Vagina (tissue), 2 donors: ENCODE data around the gene LACTB. TPM values are rescaled to one million over a fixed set of nuclear protein-coding genes. Genes with fewer than 3 reads are reported as not detected.

ENCODE experiments used
- DNase-seq, 2 donors: peaks; one replicate each; pipeline ENCODE4 v3.0.0-alpha.2; 2017; ENCODE audit errors: extremely low spot score in 2 of 2
- H3K27ac ChIP-seq: fragments of 200-600 bp; sonication (generic); one replicate; pipeline ENCODE4 v1.5.1; 2019
- H3K27me3 ChIP-seq: fragments of 200-600 bp; sonication (generic); one replicate; pipeline ENCODE4 v1.5.1; 2019
- H3K36me3 ChIP-seq, 2 donors: fragments of 200-600 bp; sonication (generic); one replicate each; pipeline ENCODE4 v1.5.1; 2017 to 2019
- H3K4me1 ChIP-seq: fragments of 200-600 bp; sonication (generic); one replicate; pipeline ENCODE4 v1.5.1; 2019
- H3K4me3 ChIP-seq, 2 donors: fragments of 200-600 bp; sonication (generic); 1 replicate in 1 of 2; 2 replicates in 1 of 2; pipeline ENCODE4 v1.5.1; 2016 to 2019
- H3K9me3 ChIP-seq: fragments of 200-600 bp; sonication (generic); one replicate; pipeline ENCODE4 v1.5.1; 2019
- CTCF ChIP-seq, 3 experiments: fragments of 450-650 bp in 2 of 3; fragments of 200-600 bp in 1 of 3; sonication (generic) in 1 of 3; IDR thresholded peaks; one replicate each; pipeline ENCODE4 v1.5.1; 2017 to 2019; ENCODE audit warnings: antibody characterized with exemption in 3 of 3, mild to moderate bottlenecking in 2 of 3, moderate library complexity in 2 of 3
- POLR2A ChIP-seq, 2 donors: fragments of 450-650 bp; IDR thresholded peaks; one replicate each; pipeline ENCODE4 v1.6.1; 2017; ENCODE audit warnings: antibody characterized with exemption in 2 of 2, mild to moderate bottlenecking in 2 of 2, moderate library complexity in 2 of 2
- POLR2AphosphoS5 ChIP-seq, 2 donors: sonication (generic); formaldehyde crosslinking; IDR thresholded peaks; one replicate each; pipeline ENCODE4 v1.9.0; 2017; ENCODE audit warnings: antibody characterized with exemption in 2 of 2, mild to moderate bottlenecking in 2 of 2, low read depth in 1 of 2; ENCODE audit not compliant: insufficient read depth in 1 of 2
- intact Hi-C: fragments of 100-400 bp; cut with DNase I; formaldehyde crosslinking; loops from one replicate; pipeline ENCODE4 v1.15.1; 2023
- total RNA-seq: library from RNA; depleted of rRNA; stranded (reverse); fragments of >200 nt; gene quantifications from one replicate; pipeline ENCODE4 v1.2.3, GENCODE V29; 2016

LACTB gene
- total RNA-seq, 1 donor from 2014 or later, result 23.3 TPM

DNA sequence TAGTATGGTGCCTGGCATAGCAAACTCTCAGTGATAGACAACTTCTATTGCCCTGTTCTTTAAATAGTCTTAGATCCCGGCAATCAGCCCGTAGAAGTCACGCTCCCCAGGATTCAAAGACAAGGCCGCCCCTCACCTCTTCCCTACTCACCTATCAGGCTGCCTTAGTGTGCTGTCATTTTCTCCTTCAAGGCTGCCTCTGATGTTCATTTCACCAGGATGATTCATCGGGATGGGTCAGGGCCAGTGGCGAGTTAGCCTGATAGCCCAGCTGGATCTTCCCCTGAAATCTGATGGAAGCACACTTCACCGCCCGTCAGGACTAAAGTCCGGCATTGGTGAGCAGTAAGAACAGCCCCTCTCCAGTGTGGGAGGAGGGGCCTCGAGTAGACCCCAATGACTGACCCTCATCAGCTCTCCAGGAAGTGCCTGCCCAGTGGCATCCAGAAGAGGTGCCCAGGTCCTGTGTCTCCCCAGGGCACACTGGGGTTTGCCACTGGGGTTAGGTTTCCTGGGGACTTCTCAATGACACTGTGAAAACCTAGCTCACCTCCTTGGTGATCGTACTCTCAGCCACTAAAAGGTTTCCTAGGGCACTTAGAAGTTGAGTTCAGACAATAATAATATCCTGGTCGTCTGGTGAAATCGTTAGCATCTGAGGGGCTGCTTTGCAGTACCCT, 41.6 kb upstream of the LACTB start:
- DNase-seq, result no peak
- Histone ChIP-seq H3K27me3 (no peaks in the 10 kb centered on the region), H3K36me3 (no peaks in the 10 kb centered on the region), H3K9me3 (no peaks in the 10 kb centered on the region), H3K27ac (no peak overlapping the region), H3K4me1 (peaks cover 12% of the 10 kb centered on the region), H3K4me3 (no peak overlapping the region)
- intact Hi-C loops, result no loop called here
- TF ChIP-seq POLR2AphosphoS5 (IDR thresholded peaks at IDR 0.05; ENCODE audit: insufficient read depth in 1 of 2, low read depth in 1 of 2) (no peak), CTCF (IDR thresholded peaks at IDR 0.05) (no peak), POLR2A (IDR thresholded peaks at IDR 0.05) (no peak)

DNA sequence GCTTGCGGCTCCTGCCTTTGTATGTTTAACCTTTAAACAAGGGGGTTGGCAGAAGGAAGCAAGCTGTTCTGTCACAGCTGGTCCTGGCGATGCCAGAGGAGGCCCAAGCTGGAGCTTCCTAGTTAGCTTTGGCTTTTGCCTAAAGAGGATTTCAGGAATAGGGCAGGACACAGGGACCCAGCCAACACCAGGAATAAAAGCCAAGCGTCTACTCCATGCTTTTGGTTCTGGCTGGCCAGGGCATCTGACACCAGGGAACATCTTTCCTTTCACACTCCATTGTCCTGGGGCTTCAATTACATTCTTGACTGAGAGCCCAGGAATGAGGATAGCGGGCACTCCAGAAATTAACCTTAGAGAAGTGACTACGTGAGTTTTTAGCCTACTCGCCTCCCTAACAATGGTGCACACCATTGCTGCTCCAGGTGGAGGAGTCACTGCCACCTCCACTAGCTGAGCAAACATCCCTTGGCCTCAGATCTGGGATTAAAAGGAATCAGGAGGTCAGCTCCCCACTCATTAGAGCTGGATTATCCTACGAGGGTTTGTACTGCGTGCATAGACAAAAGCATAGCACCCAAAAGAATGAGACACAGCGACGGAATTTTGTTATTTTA, 40.9 kb upstream of the LACTB start:
- Histone ChIP-seq H3K36me3 (no peaks in the 10 kb centered on the region), H3K27me3 (no peaks in the 10 kb centered on the region), H3K9me3 (no peaks in the 10 kb centered on the region), H3K27ac (no peak overlapping the region), H3K4me1 (peaks cover 5% of the 10 kb centered on the region), H3K4me3 (no peak overlapping the region)
- intact Hi-C loops, result no loop called here
- DNase-seq, result no peak
- TF ChIP-seq POLR2A (IDR thresholded peaks at IDR 0.05), result no peak
- no peak for TF ChIP-seq POLR2AphosphoS5 (IDR thresholded peaks at IDR 0.05; ENCODE audit: insufficient read depth in 1 of 2, low read depth in 1 of 2)
- no peak for TF ChIP-seq CTCF (IDR thresholded peaks at IDR 0.05)

GRCh38 chr15:63082366-63082765, 39.3 kb upstream of the LACTB start:
- Histone ChIP-seq H3K4me3 (no peak overlapping the region), H3K27me3 (no peaks in the 10 kb centered on the region), H3K36me3 (no peaks in the 10 kb centered on the region), H3K27ac (no peak overlapping the region), H3K4me1 (no peaks in the 10 kb centered on the region), H3K9me3 (no peaks in the 10 kb centered on the region)
- no peak for TF ChIP-seq POLR2AphosphoS5 (IDR thresholded peaks at IDR 0.05; ENCODE audit: insufficient read depth in 1 of 2, low read depth in 1 of 2)
- TF ChIP-seq CTCF (IDR thresholded peaks at IDR 0.05), result no peak
- TF ChIP-seq POLR2A (IDR thresholded peaks at IDR 0.05), result no peak
- intact Hi-C loops, result no loop called here
- no peak for DNase-seq

- intact Hi-C loops, result no loop called here
- Histone ChIP-seq H3K36me3 (no peaks in the 10 kb centered on the region), H3K4me1 (no peaks in the 10 kb centered on the region), H3K27me3 (no peaks in the 10 kb centered on the region), H3K27ac (no peak overlapping the region), H3K4me3 (no peak overlapping the region), H3K9me3 (no peaks in the 10 kb centered on the region)
- no peak for DNase-seq
- TF ChIP-seq POLR2A (IDR thresholded peaks at IDR 0.05), result no peak
- TF ChIP-seq CTCF (IDR thresholded peaks at IDR 0.05), result no peak
- peak in 1 of 2 donors; percentile 22 for TF ChIP-seq POLR2AphosphoS5 (IDR thresholded peaks at IDR 0.05; ENCODE audit: insufficient read depth in 1 of 2, low read depth in 1 of 2)
These were observed 38.6 kb upstream of the LACTB start for GRCh38 chr15:63083044-63083443.

DNA sequence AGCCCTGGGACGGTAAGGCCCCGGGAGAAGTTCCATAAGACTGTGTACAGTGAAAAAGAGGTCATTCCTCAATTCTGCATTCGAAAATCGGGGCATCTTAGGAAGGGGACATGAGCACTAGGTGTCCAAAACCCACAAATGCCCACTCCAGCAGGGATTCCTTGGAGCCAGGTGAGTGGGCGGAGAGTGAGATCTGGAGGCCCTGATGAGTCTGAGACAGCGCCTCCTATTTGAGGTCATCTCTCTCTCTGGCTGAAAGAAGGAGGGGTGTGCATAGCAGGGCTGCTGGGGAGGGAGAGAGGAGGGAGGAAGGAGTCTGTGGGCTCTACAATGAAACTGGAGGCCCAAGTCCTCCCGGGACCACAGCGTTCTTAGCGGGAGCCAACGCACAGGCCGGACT, 38.1 kb upstream of the LACTB start:
- no peak for DNase-seq
- Histone ChIP-seq H3K27me3 (no peaks in the 10 kb centered on the region), H3K9me3 (no peaks in the 10 kb centered on the region), H3K4me1 (no peaks in the 10 kb centered on the region), H3K36me3 (no peaks in the 10 kb centered on the region), H3K27ac (no peak overlapping the region), H3K4me3 (no peak overlapping the region)
- intact Hi-C loops, result no loop called here
- TF ChIP-seq POLR2A (IDR thresholded peaks at IDR 0.05) (no peak), POLR2AphosphoS5 (IDR thresholded peaks at IDR 0.05; ENCODE audit: insufficient read depth in 1 of 2, low read depth in 1 of 2) (no peak), CTCF (IDR thresholded peaks at IDR 0.05) (no peak)
